ENCODE results near the gene MRPL41.

DNA sequence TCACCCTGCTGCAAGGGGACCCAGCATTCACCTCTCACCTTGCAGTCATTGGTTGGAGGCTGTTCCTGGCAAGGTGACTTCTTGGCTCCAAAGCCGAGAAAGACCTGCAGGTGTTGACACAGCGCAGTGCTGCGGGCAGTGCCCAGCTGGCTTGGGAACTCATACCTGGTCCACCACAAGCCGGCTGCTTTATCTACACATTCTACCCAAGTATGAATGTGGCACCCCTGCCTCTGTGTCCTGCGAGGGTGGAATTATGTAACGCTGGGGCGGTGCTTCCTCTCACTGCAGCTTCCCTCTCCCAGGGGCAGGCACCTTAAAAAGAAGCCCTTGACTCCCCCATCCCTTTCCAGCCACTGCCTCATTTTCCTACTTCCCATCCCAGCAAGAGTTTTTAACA is 41.1 kb downstream of the MRPL41 start:
- no peak for TF ChIP-seq POLR2A (IDR thresholded peaks at IDR 0.05)
- TF ChIP-seq, protein P1, sequence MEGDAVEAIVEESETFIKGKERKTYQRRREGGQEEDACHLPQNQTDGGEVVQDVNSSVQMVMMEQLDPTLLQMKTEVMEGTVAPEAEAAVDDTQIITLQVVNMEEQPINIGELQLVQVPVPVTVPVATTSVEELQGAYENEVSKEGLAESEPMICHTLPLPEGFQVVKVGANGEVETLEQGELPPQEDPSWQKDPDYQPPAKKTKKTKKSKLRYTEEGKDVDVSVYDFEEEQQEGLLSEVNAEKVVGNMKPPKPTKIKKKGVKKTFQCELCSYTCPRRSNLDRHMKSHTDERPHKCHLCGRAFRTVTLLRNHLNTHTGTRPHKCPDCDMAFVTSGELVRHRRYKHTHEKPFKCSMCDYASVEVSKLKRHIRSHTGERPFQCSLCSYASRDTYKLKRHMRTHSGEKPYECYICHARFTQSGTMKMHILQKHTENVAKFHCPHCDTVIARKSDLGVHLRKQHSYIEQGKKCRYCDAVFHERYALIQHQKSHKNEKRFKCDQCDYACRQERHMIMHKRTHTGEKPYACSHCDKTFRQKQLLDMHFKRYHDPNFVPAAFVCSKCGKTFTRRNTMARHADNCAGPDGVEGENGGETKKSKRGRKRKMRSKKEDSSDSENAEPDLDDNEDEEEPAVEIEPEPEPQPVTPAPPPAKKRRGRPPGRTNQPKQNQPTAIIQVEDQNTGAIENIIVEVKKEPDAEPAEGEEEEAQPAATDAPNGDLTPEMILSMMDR (IDR thresholded peaks at IDR 0.05), result no peak
